ENCODE results near the gene PNRC1.
"Not testable (repeated sequence)": the region's sequence is repeated elsewhere in the genome, so short reads cannot be mapped to it uniquely, and the experiment has no call there.

The PNRC1 gene

GRCh38 chr6:89080281-89081128, at the start of gene PNRC1:
TSS of gene PNRC1 (plus strand) at chr6:89080751. CDS start at chr6:89080895, 144 bp downstream.
- peak; percentile 92 to 100 (median 100) for DNase-seq

GRCh38 chr6:89032599-89032998, 48.0 kb upstream of the PNRC1 start:
- DNase-seq, result peak in 1 of 58 donors; percentile 9

- DNase-seq, result no peak
These were observed 47.1 kb upstream of the PNRC1 start for GRCh38 chr6:89033461-89033860.

- DNase-seq, result not testable (repeated sequence)
These were observed 46.4 kb upstream of the PNRC1 start for GRCh38 chr6:89034116-89034515.

GRCh38 chr6:89034586-89035251, 45.8 kb upstream of the PNRC1 start:
- peak in 4 of 58 donors; percentile 1 to 34 (median 20) for DNase-seq

GRCh38 chr6:89035252-89036101, 45.1 kb upstream of the PNRC1 start:
- peak in 28 of 58 donors; percentile 3 to 66 (median 22) for DNase-seq

- peak in 1 of 58 donors; percentile 1 for DNase-seq
These were observed 43.2 kb upstream of the PNRC1 start for GRCh38 chr6:89037141-89037900.

- DNase-seq, result not testable (repeated sequence)
These were observed 42.7 kb upstream of the PNRC1 start for GRCh38 chr6:89037901-89038293.

GRCh38 chr6:89042664-89043063, 37.9 kb upstream of the PNRC1 start:
- DNase-seq, result no peak

- DNase-seq, result no peak
These were observed 36.1 kb upstream of the PNRC1 start for GRCh38 chr6:89044328-89045010.

GRCh38 chr6:89045011-89045387, 35.6 kb upstream of the PNRC1 start:
- peak in 28 of 58 donors; percentile 1 to 63 (median 12) for DNase-seq

- DNase-seq, result no peak
These were observed 35.0 kb upstream of the PNRC1 start for GRCh38 chr6:89045576-89045975.

GRCh38 chr6:89047473-89047872, 33.1 kb upstream of the PNRC1 start:
- DNase-seq, result no peak

GRCh38 chr6:89048288-89048923, 32.1 kb upstream of the PNRC1 start:
- DNase-seq, result no peak

GRCh38 chr6:89048985-89049384, 31.6 kb upstream of the PNRC1 start:
- no peak for DNase-seq

GRCh38 chr6:89050155-89050554, 30.4 kb upstream of the PNRC1 start:
- no peak for DNase-seq

GRCh38 chr6:89050697-89051096, 29.9 kb upstream of the PNRC1 start:
- DNase-seq, result no peak

GRCh38 chr6:89051676-89052075, 28.9 kb upstream of the PNRC1 start:
- no peak for DNase-seq

GRCh38 chr6:89054208-89054607, 26.3 kb upstream of the PNRC1 start:
- DNase-seq, result no peak

GRCh38 chr6:89057759-89058158, 22.8 kb upstream of the PNRC1 start:
- no peak for DNase-seq

Data from anterior cingulate cortex (tissue), 58 donors.